ENCODE results near the gene ZNF730. TPM values are rescaled to one million over a fixed set of nuclear protein-coding genes. Genes with fewer than 3 reads are reported as not detected.

The ZNF730 gene
- polyA plus RNA-seq, 3 donors, result not detected

GRCh38 chr19:23098286-23098685, 18.5 kb upstream of the ZNF730 start:
- no peak overlapping the region for H3K27ac Mint-ChIP-seq
- no peak overlapping the region for H3K27ac ChIP-seq (ENCODE audit: low read depth in 1 of 2, low read length in 2 of 2)
- H3K36me3 ChIP-seq (replicated peaks in 1 of 2; ENCODE audit: control insufficient read depth in 1 of 2, insufficient read depth in 2 of 2, low read length in 2 of 2), result peaks cover 0 to 29% of the 10 kb centered on the region in 2 donors
- no peaks in the 10 kb centered on the region for H4K20me1 ChIP-seq (ENCODE audit: insufficient read depth, low read length)
- no CpG with 5 or more reads among the region's 2 CpGs for WGBS (ENCODE audit: insufficient coverage)
- no peak overlapping the region for H3K9ac ChIP-seq (ENCODE audit: insufficient read depth, low read length, poor library complexity, severe bottlenecking)
- peaks cover 58 to 59% of the 10 kb centered on the region in 2 donors for H3K9me3 ChIP-seq (replicated peaks in 1 of 2; ENCODE audit: control insufficient read depth in 1 of 2, insufficient read depth in 1 of 2, low read length in 2 of 2)
- H3K4me1 ChIP-seq (ENCODE audit: control insufficient read depth in 1 of 2, insufficient read depth in 2 of 2, low read length in 2 of 2), result no peaks in the 10 kb centered on the region
- intact Hi-C loops (cut with micrococcal nuclease), result no loop called here
- H3K4me1 Mint-ChIP-seq, result no peaks in the 10 kb centered on the region
- H3K27me3 ChIP-seq (ENCODE audit: control insufficient read depth in 2 of 2, insufficient read depth in 2 of 2, low read length in 2 of 2), result no peaks in the 10 kb centered on the region
- H3K4me3 ChIP-seq (replicated peaks in 1 of 3; ENCODE audit: low read depth in 2 of 3, low read length in 3 of 3), result no peak overlapping the region
- peaks cover 28 to 29% of the 10 kb centered on the region in 2 donors for H3K36me3 Mint-ChIP-seq
- H2AFZ ChIP-seq (ENCODE audit: insufficient read depth, low read depth, low read length, poor library complexity, severe bottlenecking), result no peak overlapping the region
- TF ChIP-seq, protein P1, sequence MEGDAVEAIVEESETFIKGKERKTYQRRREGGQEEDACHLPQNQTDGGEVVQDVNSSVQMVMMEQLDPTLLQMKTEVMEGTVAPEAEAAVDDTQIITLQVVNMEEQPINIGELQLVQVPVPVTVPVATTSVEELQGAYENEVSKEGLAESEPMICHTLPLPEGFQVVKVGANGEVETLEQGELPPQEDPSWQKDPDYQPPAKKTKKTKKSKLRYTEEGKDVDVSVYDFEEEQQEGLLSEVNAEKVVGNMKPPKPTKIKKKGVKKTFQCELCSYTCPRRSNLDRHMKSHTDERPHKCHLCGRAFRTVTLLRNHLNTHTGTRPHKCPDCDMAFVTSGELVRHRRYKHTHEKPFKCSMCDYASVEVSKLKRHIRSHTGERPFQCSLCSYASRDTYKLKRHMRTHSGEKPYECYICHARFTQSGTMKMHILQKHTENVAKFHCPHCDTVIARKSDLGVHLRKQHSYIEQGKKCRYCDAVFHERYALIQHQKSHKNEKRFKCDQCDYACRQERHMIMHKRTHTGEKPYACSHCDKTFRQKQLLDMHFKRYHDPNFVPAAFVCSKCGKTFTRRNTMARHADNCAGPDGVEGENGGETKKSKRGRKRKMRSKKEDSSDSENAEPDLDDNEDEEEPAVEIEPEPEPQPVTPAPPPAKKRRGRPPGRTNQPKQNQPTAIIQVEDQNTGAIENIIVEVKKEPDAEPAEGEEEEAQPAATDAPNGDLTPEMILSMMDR (IDR thresholded peaks at IDR 0.05), result no peak
- H3K9me3 Mint-ChIP-seq, result peaks cover 23 to 58% (median 50%) of the 10 kb centered on the region in 7 donors
- no peaks in the 10 kb centered on the region for H3K79me2 ChIP-seq (ENCODE audit: insufficient read depth, low read length)
- no peak overlapping the region for H3K4me2 ChIP-seq (replicated peaks; ENCODE audit: extremely low read depth, low read length, poor library complexity, severe bottlenecking)
- H3K27me3 Mint-ChIP-seq (ENCODE audit: low read depth in 3 of 3), result no peaks in the 10 kb centered on the region
- H3K4me3 Mint-ChIP-seq, result no peak overlapping the region
- DNase-seq, result no peak

DNA sequence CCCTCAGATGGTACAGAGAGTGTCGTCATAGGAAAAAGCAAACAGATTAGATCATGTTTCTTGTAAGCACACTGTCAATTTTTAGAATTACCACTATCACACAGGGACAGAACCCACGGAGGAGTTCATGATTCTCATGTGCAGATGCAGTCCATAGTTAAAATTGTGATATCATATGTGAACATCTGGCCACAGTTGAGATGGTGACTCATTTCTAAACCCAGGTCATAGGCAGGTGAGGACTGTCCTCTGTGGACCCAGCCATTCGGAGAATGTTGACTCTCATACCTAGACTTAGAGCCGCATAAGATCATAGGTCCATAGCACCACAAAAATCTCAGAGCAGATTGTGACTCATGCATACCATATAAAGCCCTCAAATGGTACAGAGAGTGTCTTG, 17.8 kb upstream of the ZNF730 start:
- Histone ChIP-seq H3K4me2 (replicated peaks; ENCODE audit: extremely low read depth, low read length, poor library complexity, severe bottlenecking) (no peak overlapping the region), H3K4me1 (ENCODE audit: control insufficient read depth in 1 of 2, insufficient read depth in 2 of 2, low read length in 2 of 2) (no peaks in the 10 kb centered on the region), H3K36me3 (replicated peaks in 1 of 2; ENCODE audit: control insufficient read depth in 1 of 2, insufficient read depth in 2 of 2, low read length in 2 of 2) (peaks cover 0 to 29% of the 10 kb centered on the region in 2 donors), H3K79me2 (ENCODE audit: insufficient read depth, low read length) (no peaks in the 10 kb centered on the region), H4K20me1 (ENCODE audit: insufficient read depth, low read length) (no peaks in the 10 kb centered on the region), H3K4me3 (replicated peaks in 1 of 3; ENCODE audit: low read depth in 2 of 3, low read length in 3 of 3) (no peak overlapping the region), H3K9ac (ENCODE audit: insufficient read depth, low read length, poor library complexity, severe bottlenecking) (no peak overlapping the region), H2AFZ (ENCODE audit: insufficient read depth, low read depth, low read length, poor library complexity, severe bottlenecking) (no peak overlapping the region), H3K27ac (ENCODE audit: low read depth in 1 of 2, low read length in 2 of 2) (no peak overlapping the region), H3K9me3 (replicated peaks in 1 of 2; ENCODE audit: control insufficient read depth in 1 of 2, insufficient read depth in 1 of 2, low read length in 2 of 2) (peaks cover 51 to 52% of the 10 kb centered on the region in 2 donors), H3K27me3 (ENCODE audit: control insufficient read depth in 2 of 2, insufficient read depth in 2 of 2, low read length in 2 of 2) (no peaks in the 10 kb centered on the region)
- Mint-ChIP-seq H3K36me3 (peaks cover 28 to 29% of the 10 kb centered on the region in 2 donors), H3K27ac (no peak overlapping the region), H3K9me3 (peaks cover 20 to 54% (median 45%) of the 10 kb centered on the region in 7 donors), H3K27me3 (ENCODE audit: low read depth in 3 of 3) (no peaks in the 10 kb centered on the region), H3K4me3 (no peak overlapping the region), H3K4me1 (no peaks in the 10 kb centered on the region)
- TF ChIP-seq, protein P1 (IDR thresholded peaks at IDR 0.05), result no peak
- WGBS (ENCODE audit: insufficient coverage), result no CpG with 5 or more reads among the region's 4 CpGs
- intact Hi-C loops (cut with micrococcal nuclease), result no loop called here
- DNase-seq, result no peak
